SIG-M5 (cell line): ENCODE data around the gene NIFK.
"Not testable (repeated sequence)": the region's sequence is repeated elsewhere in the genome, so short reads cannot be mapped to it uniquely, and the experiment has no call there.

Experiments
- DNase-seq: peaks from one replicate; lab custom pipeline; 2025; lab: John Stamatoyannopoulos, UW

NIFK gene

DNA sequence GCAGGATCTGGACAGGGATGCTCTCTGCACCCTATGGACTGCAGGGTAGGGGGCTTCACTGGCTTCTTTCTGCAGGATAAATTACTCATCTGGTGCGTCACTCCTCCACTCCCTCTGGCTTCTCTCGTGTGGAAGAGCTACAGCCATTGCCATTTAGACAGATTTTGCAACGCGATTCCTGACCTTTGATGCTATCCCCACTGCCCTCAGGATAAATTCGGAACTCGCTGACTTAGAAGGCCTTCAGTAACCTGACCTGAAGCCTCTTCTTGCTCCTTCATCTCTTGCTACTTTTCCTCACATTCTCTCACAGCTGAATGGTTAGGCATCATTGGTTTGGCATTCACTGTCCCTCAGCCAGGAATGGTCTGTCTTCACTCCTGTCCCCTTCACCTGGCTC lies 5.3 kb downstream of the NIFK start:
- no peak for DNase-seq

- DNase-seq: no peak
Measured at GRCh38 chr2:121727950-121728349, 8.7 kb downstream of the NIFK start.

- no peak for DNase-seq
Measured at GRCh38 chr2:121727332-121727731, 9.3 kb downstream of the NIFK start.

GRCh38 chr2:121723316-121723715 lies 13.4 kb downstream of the NIFK start:
- no peak for DNase-seq

GRCh38 chr2:121722479-121722878 lies 14.2 kb downstream of the NIFK start:
- DNase-seq: no peak

DNA sequence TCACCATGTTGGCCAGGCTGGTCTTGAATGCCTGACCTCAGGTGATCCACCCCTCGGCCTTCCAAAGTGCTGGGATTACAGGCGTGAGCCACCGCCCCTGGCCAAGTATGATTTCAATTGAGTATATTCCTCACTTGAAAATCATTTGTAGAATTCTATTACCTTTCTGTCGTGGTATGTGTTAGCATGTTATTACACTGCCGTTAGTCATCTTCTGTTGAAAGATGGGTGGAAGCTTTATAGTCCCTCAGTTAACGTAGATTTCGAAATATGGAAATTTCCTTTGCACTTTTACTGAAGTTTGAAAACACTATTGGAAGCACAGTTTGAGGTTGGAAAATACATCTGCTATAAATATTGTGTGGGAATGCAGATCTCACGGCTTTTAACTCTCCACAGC lies 14.7 kb downstream of the NIFK start:
- DNase-seq: no peak

DNA sequence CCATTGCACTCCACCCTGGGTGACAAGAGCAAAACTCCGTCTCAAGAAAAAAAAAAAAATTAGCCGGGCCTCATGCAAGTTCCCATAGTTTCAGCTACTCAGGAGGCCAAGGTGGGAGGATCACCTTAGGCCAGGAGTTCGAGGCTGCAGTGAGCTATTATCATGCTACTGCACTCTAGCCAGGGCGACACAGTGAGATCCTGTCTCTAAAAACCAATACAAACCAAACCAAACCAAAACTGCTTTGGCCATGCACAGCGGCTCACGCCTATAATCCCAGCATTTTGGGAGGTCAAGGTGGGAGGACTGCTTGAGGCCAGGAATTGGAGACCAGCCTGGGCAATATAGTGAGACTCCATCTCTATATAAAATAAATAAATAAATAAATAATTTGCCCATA lies 19.1 kb downstream of the NIFK start:
- DNase-seq: no peak

- DNase-seq: no peak
Measured at GRCh38 chr2:121716126-121716525, 20.5 kb downstream of the NIFK start.

DNA sequence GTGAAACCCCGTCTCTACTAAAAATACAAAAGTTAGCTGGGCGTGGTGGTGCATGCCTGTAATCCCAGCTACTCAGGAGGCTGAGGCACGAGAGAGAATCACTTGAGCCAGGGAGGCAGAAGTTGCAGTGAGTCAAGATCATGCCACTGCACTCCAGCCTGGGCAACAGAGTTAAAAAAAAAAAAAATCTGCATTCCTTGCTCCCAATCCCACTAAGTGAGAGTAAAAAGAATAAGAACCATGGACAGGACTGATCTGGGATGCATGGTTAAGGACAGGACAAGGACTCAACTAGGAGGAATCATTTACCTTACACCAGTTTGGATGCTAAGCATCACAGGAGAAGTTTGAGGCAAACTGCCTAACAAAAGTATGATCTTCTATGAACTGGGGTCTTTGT lies 25.2 kb downstream of the NIFK start:
- not testable (repeated sequence) for DNase-seq

DNA sequence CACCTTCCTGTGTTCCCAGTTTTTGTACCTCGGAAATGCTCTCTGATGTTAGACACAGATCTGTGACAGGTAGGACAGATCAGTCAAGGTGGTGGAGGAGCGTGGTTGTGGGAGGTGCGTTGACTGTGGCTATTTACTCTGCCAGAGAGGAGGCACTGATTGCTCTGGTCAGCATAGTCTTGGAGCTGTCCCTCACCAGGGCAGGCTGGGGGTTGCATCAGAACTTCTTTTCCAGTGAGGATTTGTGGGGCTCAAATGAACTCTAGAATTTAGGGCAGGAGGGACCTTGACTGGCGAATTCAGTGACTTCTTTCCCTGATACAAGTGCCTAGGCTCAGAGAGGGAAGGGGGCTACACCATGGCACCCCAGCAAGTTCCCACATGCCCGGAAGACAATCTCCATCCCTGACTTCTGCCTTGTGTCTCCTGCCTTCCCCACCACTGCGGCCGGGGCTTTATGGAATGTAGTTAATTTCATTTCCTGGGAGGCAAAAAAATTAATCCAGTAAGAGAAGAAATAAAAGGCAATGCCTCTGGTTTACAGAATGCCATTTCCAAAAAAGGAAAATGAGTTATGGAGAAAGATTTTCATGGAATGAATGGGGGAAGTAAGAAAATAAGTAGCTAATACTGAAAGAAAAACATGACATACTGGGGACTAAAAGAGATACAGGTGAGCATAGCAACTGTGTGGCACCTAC lies 26.1 kb downstream of the NIFK start:
- no peak for DNase-seq

DNA sequence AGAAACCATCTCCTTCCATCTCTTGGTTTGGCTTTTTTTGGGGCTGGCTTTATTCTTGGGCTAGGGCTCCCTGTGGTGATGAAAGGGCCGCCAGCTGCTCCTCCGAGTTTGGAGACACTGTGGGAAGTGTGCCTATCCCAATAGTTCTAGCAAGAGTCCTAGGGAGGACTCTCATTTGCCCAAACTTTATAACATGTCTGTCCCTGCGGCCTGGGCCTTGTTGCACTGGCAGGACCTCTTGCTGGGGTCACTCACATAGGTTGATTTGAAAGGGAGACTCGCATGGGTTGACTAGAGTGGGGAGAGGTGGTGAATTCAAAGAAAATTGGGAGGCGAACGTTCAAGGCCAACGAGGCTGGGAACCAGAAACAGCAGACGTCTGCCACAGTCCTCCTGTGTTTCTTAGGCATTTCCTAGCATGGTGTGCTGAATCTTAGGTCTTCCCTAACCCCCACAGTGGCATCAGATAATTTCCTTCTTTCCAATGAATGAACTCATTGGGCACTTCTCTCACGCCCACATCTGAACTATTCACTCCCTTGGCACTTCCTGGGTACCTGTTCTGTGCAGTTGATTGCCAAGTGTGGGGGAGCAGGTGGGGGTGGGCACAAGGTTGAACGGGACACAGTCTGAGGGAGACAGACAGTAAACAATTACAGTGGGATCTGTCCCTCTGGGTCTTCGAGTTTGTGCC lies 26.8 kb downstream of the NIFK start:
- no peak for DNase-seq

- no peak for DNase-seq
Measured at GRCh38 chr2:121707920-121708361, 28.7 kb downstream of the NIFK start.

DNA sequence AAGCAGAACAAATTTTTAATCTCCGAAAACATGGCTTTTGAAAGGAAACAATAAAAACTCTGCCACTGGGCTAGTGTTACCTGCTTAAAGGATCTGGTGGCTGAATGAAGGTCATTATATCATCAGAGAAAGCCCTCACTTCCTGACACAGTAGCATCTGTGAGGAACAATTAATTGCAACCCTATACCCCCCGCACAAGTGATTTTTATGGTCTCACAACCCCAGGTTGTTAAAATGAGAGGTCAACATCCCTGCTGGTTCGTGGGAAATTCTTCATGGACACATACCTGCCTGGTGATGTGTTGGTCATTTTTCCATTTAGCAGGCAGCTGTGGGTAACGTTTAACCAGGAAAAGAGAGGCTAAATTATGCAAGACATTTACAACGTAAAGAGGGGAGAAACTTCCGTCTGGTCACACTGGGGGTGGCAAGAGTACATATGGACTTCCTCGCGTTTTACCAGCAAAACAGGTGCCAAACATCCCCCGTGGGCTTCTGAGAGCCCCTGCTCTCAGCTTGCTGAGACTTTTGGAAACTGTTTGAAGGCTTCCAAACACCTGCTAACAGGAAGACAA lies 29.2 kb downstream of the NIFK start:
- no peak for DNase-seq

DNA sequence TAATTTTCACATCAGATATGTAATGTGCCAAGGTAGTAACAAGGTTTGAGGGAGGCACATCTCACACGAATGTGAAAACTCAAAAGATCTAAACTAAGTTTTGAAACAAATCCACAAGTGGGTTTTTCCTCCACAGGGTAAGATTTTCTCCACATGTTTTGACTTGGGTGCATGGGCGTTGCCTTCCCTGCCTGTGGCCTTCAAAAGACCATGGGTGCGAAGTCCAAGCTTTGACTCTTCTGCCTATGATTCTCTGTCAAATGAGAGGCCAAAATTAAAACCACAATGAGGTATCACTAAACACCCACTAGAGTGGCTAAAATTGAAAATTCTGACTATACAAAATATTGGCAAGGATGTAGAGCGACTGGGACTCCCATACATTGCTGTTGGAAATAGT lies 30.7 kb downstream of the NIFK start:
- DNase-seq: no peak

- no peak for DNase-seq
Measured at GRCh38 chr2:121705390-121705789, 31.3 kb downstream of the NIFK start.

GRCh38 chr2:121701761-121702160 lies 34.9 kb downstream of the NIFK start:
- not testable (repeated sequence) for DNase-seq

- DNase-seq: peak; percentile 87
Measured at GRCh38 chr2:121699421-121700333, 37.0 kb downstream of the NIFK start.

DNA sequence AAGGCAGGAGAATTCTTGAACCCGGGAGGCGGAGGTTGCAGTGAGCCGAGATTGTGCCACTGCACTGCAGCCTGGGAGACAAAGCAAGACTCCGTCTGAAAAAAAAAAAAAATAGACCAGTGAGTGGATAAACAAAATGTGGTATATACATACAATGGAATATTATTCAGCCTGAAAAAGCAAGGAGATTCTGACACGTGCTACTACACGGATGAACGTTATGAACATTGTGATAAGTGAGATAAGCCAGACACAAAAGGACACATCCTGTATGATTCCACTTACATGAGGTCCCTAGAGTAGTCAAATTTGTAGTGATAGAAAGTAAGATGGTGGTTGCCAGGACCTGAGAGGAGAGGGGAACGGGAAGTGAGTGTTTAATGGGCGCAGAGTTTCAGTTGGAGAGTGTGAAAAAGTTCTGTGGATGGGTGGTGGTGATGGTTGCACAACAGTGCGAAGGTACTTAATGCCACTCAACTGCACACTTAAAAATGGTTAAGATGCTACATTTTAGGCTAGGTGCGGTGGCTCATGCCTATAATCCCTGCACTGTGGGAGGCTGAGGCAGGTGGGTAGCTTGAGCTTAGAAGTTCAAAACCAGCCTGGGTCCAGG lies 38.3 kb downstream of the NIFK start:
- no peak for DNase-seq

GRCh38 chr2:121697108-121697631 lies 39.5 kb downstream of the NIFK start:
- no peak for DNase-seq

DNA sequence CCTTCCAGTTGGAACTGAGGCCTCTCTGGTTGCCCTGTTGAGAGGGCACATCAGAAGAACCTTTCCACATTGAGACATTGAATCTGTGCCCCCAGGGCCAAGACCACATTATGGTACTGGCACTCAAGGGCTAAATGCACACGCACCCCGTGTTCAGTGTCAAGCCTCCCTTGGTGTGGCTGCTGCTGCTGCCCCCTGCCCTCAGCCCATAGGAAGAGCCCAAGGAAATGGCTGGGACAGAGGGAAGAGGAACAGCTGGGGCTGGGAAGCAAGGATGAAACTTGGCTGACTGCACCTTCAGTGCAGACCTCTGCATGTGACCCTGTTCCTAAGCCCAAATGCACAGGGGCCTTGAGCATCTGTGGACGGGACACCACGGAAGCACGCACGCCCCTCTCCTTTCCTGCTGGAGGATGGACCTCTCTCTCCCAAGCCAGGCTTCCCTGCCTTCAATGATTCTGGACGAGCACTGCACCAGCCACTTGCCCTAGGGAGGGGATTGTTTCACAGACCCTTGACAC lies 40.2 kb downstream of the NIFK start:
- no peak for DNase-seq

DNA sequence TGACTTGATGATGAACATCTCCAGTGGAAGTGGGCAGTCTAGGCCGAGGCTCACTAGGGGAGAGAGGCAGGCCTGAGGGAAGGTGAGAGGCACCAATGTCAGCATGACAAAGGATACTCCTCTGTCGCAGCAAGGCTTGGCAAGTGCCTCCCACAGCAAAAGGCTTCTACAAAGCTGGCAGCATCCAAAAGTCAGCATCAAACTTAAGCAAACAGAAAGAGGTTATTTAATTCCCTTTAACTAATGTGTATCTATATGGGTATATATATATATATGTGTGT lies 41.6 kb downstream of the NIFK start:
- DNase-seq: no peak
